Measurements from ENCODE around the gene SLC44A4. TPM values are rescaled to one million over a fixed set of nuclear protein-coding genes. Genes with fewer than 3 reads are reported as not detected.
A peak's percentile ranks its signal among the peaks of the same experiment; 100 is the strongest.
"Not testable (repeated sequence)": the region's sequence is repeated elsewhere in the genome, so short reads cannot be mapped to it uniquely, and the experiment has no call there.

SLC44A4 gene
- total RNA-seq, 1 donor from 2014 or later: not detected

- Histone ChIP-seq H3K4me3 (no peak overlapping the region), H3K27me3 (no peaks in the 10 kb centered on the region)
- intact Hi-C loops (cut with DNase I): no loop called here
These were observed 33.2 kb upstream of the SLC44A4 start for GRCh38 chr6:31911826-31912585.

GRCh38 chr6:31909298-31909697 is 30.5 kb upstream of the SLC44A4 start:
- H3K4me3 ChIP-seq; DNase-seq (ENCODE audit: low spot score in 2 of 2); intact Hi-C loops (cut with DNase I); H3K9me3 ChIP-seq; H3K27me3 ChIP-seq; H3K36me3 ChIP-seq; H3K4me1 ChIP-seq; H3K27ac ChIP-seq: not testable (repeated sequence)

More at GRCh38 chr6:31911826-31912585, 33.2 kb upstream of the SLC44A4 start:
- no peak for DNase-seq (ENCODE audit: low spot score in 2 of 2)
- Histone ChIP-seq H3K9me3 (no peaks in the 10 kb centered on the region), H3K36me3 (no peaks in the 10 kb centered on the region), H3K27ac (peak overlapping the region in 1 of 2 donors; percentile 49), H3K4me1 (peaks cover 0 to 6% of the 10 kb centered on the region in 2 donors)
- no peak for TF ChIP-seq CTCF (IDR thresholded peaks at IDR 0.05)

- Histone ChIP-seq H3K36me3 (no peaks in the 10 kb centered on the region), H3K27me3 (no peaks in the 10 kb centered on the region), H3K4me1 (peaks cover 0 to 6% of the 10 kb centered on the region in 2 donors), H3K4me3 (no peak overlapping the region), H3K27ac (no peak overlapping the region), H3K9me3 (no peaks in the 10 kb centered on the region)
- TF ChIP-seq CTCF (IDR thresholded peaks at IDR 0.05): no peak
- no peak for DNase-seq (ENCODE audit: low spot score in 2 of 2)
- intact Hi-C loops (cut with DNase I): no loop called here
These were observed 30.0 kb upstream of the SLC44A4 start for GRCh38 chr6:31908791-31909190.

GRCh38 chr6:31908255-31908654 is 29.5 kb upstream of the SLC44A4 start:
- H3K27me3 ChIP-seq; H3K9me3 ChIP-seq; H3K4me3 ChIP-seq; DNase-seq (ENCODE audit: low spot score in 2 of 2); H3K27ac ChIP-seq; intact Hi-C loops (cut with DNase I); H3K36me3 ChIP-seq; H3K4me1 ChIP-seq: not testable (repeated sequence)

GRCh38 chr6:31907158-31907813 is 28.5 kb upstream of the SLC44A4 start:
- Histone ChIP-seq H3K27me3 (no peaks in the 10 kb centered on the region), H3K4me1 (peaks cover 7 to 9% of the 10 kb centered on the region in 2 donors), H3K27ac (no peak overlapping the region), H3K9me3 (no peaks in the 10 kb centered on the region), H3K4me3 (no peak overlapping the region), H3K36me3 (no peaks in the 10 kb centered on the region)
- DNase-seq (ENCODE audit: low spot score in 2 of 2): no peak
- intact Hi-C loops (cut with DNase I): no loop called here
- no peak for TF ChIP-seq CTCF (IDR thresholded peaks at IDR 0.05)

GRCh38 chr6:31906727-31907126 is 27.9 kb upstream of the SLC44A4 start:
- intact Hi-C loops (cut with DNase I); H3K27ac ChIP-seq; H3K27me3 ChIP-seq; H3K4me1 ChIP-seq; H3K4me3 ChIP-seq; H3K36me3 ChIP-seq; H3K9me3 ChIP-seq; DNase-seq (ENCODE audit: low spot score in 2 of 2): not testable (repeated sequence)

GRCh38 chr6:31906122-31906521 is 27.3 kb upstream of the SLC44A4 start:
- Histone ChIP-seq H3K27me3 (no peaks in the 10 kb centered on the region), H3K4me1 (peaks cover 7% of the 10 kb centered on the region in 2 donors), H3K4me3 (no peak overlapping the region), H3K27ac (no peak overlapping the region), H3K9me3 (no peaks in the 10 kb centered on the region), H3K36me3 (no peaks in the 10 kb centered on the region)
- no peak for TF ChIP-seq CTCF (IDR thresholded peaks at IDR 0.05)
- DNase-seq (ENCODE audit: low spot score in 2 of 2): no peak
- intact Hi-C loops (cut with DNase I): no loop called here
